Peyer's patch (tissue), 4 donors: ENCODE measurements around the gene ALMS1. TPM values are rescaled to one million over a fixed set of nuclear protein-coding genes. Genes with fewer than 3 reads are reported as not detected.
A peak's percentile ranks its signal among the peaks of the same experiment; 100 is the strongest.
"Not testable (repeated sequence)": the region's sequence is repeated elsewhere in the genome, so short reads cannot be mapped to it uniquely, and the experiment has no call there.

ENCODE experiments used
- DNase-seq, 3 donors: peaks; one replicate each; pipeline ENCODE4 v3.0.0-alpha.2; 2017 to 2019
- H3K27ac ChIP-seq, 4 donors: fragments of 200-600 bp; sonication (generic); one replicate each; pipeline ENCODE4 v1.5.1; 2016 to 2019
- H3K27me3 ChIP-seq, 2 donors: fragments of 200-600 bp; sonication (generic); one replicate each; pipeline ENCODE4 v1.5.1; 2019
- H3K36me3 ChIP-seq, 3 donors: fragments of 200-600 bp; sonication (generic); one replicate each; pipeline ENCODE4 v1.5.1; 2016 to 2019
- H3K4me1 ChIP-seq, 4 donors: fragments of 200-600 bp; sonication (generic); one replicate each; pipeline ENCODE4 v1.5.1; 2016 to 2019
- H3K4me3 ChIP-seq, 4 donors: fragments of 200-600 bp; sonication (generic); 1 replicate in 3 of 4; 2 replicates in 1 of 4; pipeline ENCODE4 v1.5.1; 2016 to 2019; ENCODE audit warnings: mild to moderate bottlenecking in 1 of 4
- H3K9me3 ChIP-seq, 4 donors: fragments of 200-600 bp; sonication (generic); one replicate each; pipeline ENCODE4 v1.5.1; 2016 to 2019; ENCODE audit warnings: mild to moderate bottlenecking in 1 of 4
- CTCF ChIP-seq, 6 experiments: fragments of 450-650 bp in 4 of 6; fragments of 200-600 bp in 2 of 6; sonication (generic) in 1 of 6; IDR thresholded peaks; one replicate each; pipeline ENCODE4 v1.5.1; 2017 to 2019; ENCODE audit warnings: antibody characterized with exemption in 6 of 6, mild to moderate bottlenecking in 3 of 6, moderate library complexity in 1 of 6
- POLR2A ChIP-seq, 2 donors: fragments of 450-650 bp; IDR thresholded peaks; one replicate each; pipeline ENCODE4 v1.5.1; 2017; ENCODE audit warnings: antibody characterized with exemption in 2 of 2, mild to moderate bottlenecking in 2 of 2, moderate library complexity in 2 of 2
- total RNA-seq, 4 donors: library from RNA; depleted of rRNA; stranded (reverse); fragments of >200 nt; gene quantifications; one replicate each; pipeline ENCODE4 v1.1.0, GENCODE V29; 2016

The ALMS1 gene
- 10 to 100 TPM; 22.9 to 98.2 (median 44.9) TPM for total RNA-seq

- Histone ChIP-seq H3K9me3 (no peaks in the 10 kb centered on the region), H3K4me1 (peaks cover 0 to 13% (median 0%) of the 10 kb centered on the region in 4 donors), H3K27me3 (no peaks in the 10 kb centered on the region), H3K4me3 (peak within 1 kb of the TSS; percentile 76 to 96 (median 86)), H3K27ac (peak within 1 kb of the TSS; percentile 92 to 98 (median 96)), H3K36me3 (no peaks in the 10 kb centered on the region)
- TF ChIP-seq CTCF (IDR thresholded peaks at IDR 0.05) (peak in 4 of 6 experiments; percentile 30 to 50 (median 37)), POLR2A (IDR thresholded peaks at IDR 0.05) (peak; percentile 57 to 67)
- peak; percentile 86 to 95 (median 94) for DNase-seq
These were observed at the start of gene ALMS1 for GRCh38 chr2:73385504-73386341. ALMS1 (plus strand) TSS chr2:73385836; CDS start chr2:73385869, 33 bp downstream.

GRCh38 chr2:73337828-73338227 lies 47.8 kb upstream of the ALMS1 start:
- H3K9me3 ChIP-seq, result peaks cover 0 to 3% (median 0%) of the 10 kb centered on the region in 4 donors
- no peaks in the 10 kb centered on the region for H3K4me1 ChIP-seq
- H3K4me3 ChIP-seq, result no peak overlapping the region
- H3K27ac ChIP-seq, result no peak overlapping the region
- TF ChIP-seq CTCF (IDR thresholded peaks at IDR 0.05) (no peak), POLR2A (IDR thresholded peaks at IDR 0.05) (no peak)
- DNase-seq, result no peak
- no peaks in the 10 kb centered on the region for H3K27me3 ChIP-seq
- no peaks in the 10 kb centered on the region for H3K36me3 ChIP-seq

- H3K4me1 ChIP-seq, result no peaks in the 10 kb centered on the region
- no peaks in the 10 kb centered on the region for H3K36me3 ChIP-seq
- no peak for TF ChIP-seq POLR2A (IDR thresholded peaks at IDR 0.05)
- TF ChIP-seq CTCF (IDR thresholded peaks at IDR 0.05), result no peak
- H3K9me3 ChIP-seq, result peaks cover 0 to 3% (median 0%) of the 10 kb centered on the region in 4 donors
- no peak overlapping the region for H3K4me3 ChIP-seq
- no peak for DNase-seq
- H3K27ac ChIP-seq, result no peak overlapping the region
- no peaks in the 10 kb centered on the region for H3K27me3 ChIP-seq
These were observed 46.4 kb upstream of the ALMS1 start for GRCh38 chr2:73339201-73339600.

- no peaks in the 10 kb centered on the region for H3K36me3 ChIP-seq
- H3K4me3 ChIP-seq, result no peak overlapping the region
- no peak for DNase-seq
- no peak overlapping the region for H3K27ac ChIP-seq
- no peaks in the 10 kb centered on the region for H3K27me3 ChIP-seq
- TF ChIP-seq CTCF (IDR thresholded peaks at IDR 0.05) (no peak), POLR2A (IDR thresholded peaks at IDR 0.05) (no peak)
- H3K9me3 ChIP-seq, result no peaks in the 10 kb centered on the region
- H3K4me1 ChIP-seq, result no peaks in the 10 kb centered on the region
These were observed 44.6 kb upstream of the ALMS1 start for GRCh38 chr2:73341039-73341438.

GRCh38 chr2:73343992-73344391 lies 41.6 kb upstream of the ALMS1 start:
- H3K27ac ChIP-seq, result no peak overlapping the region
- H3K4me3 ChIP-seq, result no peak overlapping the region
- no peak for DNase-seq
- no peaks in the 10 kb centered on the region for H3K27me3 ChIP-seq
- no peak for TF ChIP-seq CTCF (IDR thresholded peaks at IDR 0.05)
- TF ChIP-seq POLR2A (IDR thresholded peaks at IDR 0.05), result no peak
- no peaks in the 10 kb centered on the region for H3K4me1 ChIP-seq
- no peaks in the 10 kb centered on the region for H3K36me3 ChIP-seq
- H3K9me3 ChIP-seq, result no peaks in the 10 kb centered on the region

- not testable (repeated sequence) for DNase-seq, H3K27me3 ChIP-seq, H3K27ac ChIP-seq, H3K4me3 ChIP-seq, H3K36me3 ChIP-seq, H3K9me3 ChIP-seq, H3K4me1 ChIP-seq
These were observed 40.9 kb upstream of the ALMS1 start for GRCh38 chr2:73344747-73345146.
